DMS 273 (cell line): ENCODE data around the gene CCDC183.
"Not testable (repeated sequence)": the region's sequence is repeated elsewhere in the genome, so short reads cannot be mapped to it uniquely, and the experiment has no call there.

Experiments used
- DNase-seq: peaks from one replicate; lab custom pipeline; 2025; ENCODE audit not compliant: unreplicated experiment; lab: John Stamatoyannopoulos, UW

Gene CCDC183

GRCh38 chr9:136796238-136796774, at the start of gene CCDC183:
TSS of gene CCDC183 (plus strand) at chr9:136796338. CDS start at chr9:136796398, 60 bp downstream.
- no peak for DNase-seq

- DNase-seq, result no peak
Measured at GRCh38 chr9:136746621-136747020, 49.5 kb upstream of the CCDC183 start.

GRCh38 chr9:136747161-136748060, 48.7 kb upstream of the CCDC183 start:
- DNase-seq, result no peak

GRCh38 chr9:136748201-136748600, 47.9 kb upstream of the CCDC183 start, which contains the start of gene LCN6:
TSS of gene LCN6 (minus strand) at chr9:136748525. CDS start at chr9:136748483, 42 bp downstream.
- no peak for DNase-seq

GRCh38 chr9:136748666-136749611, 47.2 kb upstream of the CCDC183 start:
- no peak for DNase-seq

- no peak for DNase-seq
Measured at GRCh38 chr9:136750526-136750925, 45.6 kb upstream of the CCDC183 start.

GRCh38 chr9:136751244-136751643, 44.9 kb upstream of the CCDC183 start:
- DNase-seq, result no peak

GRCh38 chr9:136751814-136752213, 44.3 kb upstream of the CCDC183 start:
- DNase-seq, result no peak

- no peak for DNase-seq
Measured at GRCh38 chr9:136753371-136754058, 42.6 kb upstream of the CCDC183 start.

- no peak for DNase-seq
Measured at GRCh38 chr9:136754059-136754572, 42.0 kb upstream of the CCDC183 start.

- DNase-seq, result no peak
Measured at GRCh38 chr9:136754626-136755301, 41.4 kb upstream of the CCDC183 start.

- not testable (repeated sequence) for DNase-seq
Measured at GRCh38 chr9:136755302-136756133, 40.6 kb upstream of the CCDC183 start.

GRCh38 chr9:136756134-136756438, 40.1 kb upstream of the CCDC183 start:
- no peak for DNase-seq

GRCh38 chr9:136756836-136757235, 39.3 kb upstream of the CCDC183 start:
- DNase-seq, result no peak

GRCh38 chr9:136757328-136757727, 38.8 kb upstream of the CCDC183 start:
- DNase-seq, result no peak

GRCh38 chr9:136757751-136758140, 38.4 kb upstream of the CCDC183 start:
- DNase-seq, result no peak

GRCh38 chr9:136759001-136759400, 37.1 kb upstream of the CCDC183 start:
- no peak for DNase-seq

- no peak for DNase-seq
Measured at GRCh38 chr9:136759436-136760325, 36.5 kb upstream of the CCDC183 start.
